ENCODE results near the gene KIAA1549.

The KIAA1549 gene

GRCh38 chr7:138865843-138866242 lies 115.3 kb downstream of the KIAA1549 start:
- Histone ChIP-seq H3K27ac (no peak overlapping the region), H3K4me3 (no peak overlapping the region), H3K9me3 (ENCODE audit: low read depth, low read length) (no peaks in the 10 kb centered on the region), H3K9ac (ENCODE audit: insufficient read length) (no peak overlapping the region), H3K36me3 (ENCODE audit: insufficient read depth, low read length) (no peaks in the 10 kb centered on the region)
- no peak for TF ChIP-seq FOXP2 (optimal IDR thresholded peaks at IDR 0.05; ENCODE audit: control extremely low read depth, extremely low read length, insufficient read depth)
- no peak for TF ChIP-seq POLR2AphosphoS5 (IDR thresholded peaks at IDR 0.05; ENCODE audit: borderline replicate concordance, low read depth, low read length)
- no peak for TF ChIP-seq EZH2 (IDR thresholded peaks at IDR 0.05)
- no peak for DNase-seq (ENCODE audit: low read depth, low spot score)

DNA sequence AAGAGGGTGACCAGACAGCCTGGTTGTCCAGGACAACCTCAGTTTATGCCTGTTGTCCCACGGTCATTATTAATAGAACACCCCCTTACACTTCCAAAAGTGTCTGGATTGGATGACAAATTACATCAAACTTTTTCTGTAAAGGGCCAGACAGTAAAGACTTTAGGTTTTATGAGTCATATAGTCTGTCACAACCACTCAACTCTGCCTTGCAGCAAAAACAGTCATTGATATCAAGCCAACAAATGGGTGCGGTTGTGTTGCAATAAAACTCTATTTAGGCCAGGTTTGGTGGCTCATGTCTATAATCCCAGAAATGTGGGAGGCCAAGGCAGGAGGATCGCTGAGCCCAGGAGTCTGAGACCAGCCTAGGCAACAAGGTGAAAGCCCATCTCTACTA lies 116.5 kb downstream of the KIAA1549 start:
- H3K36me3 ChIP-seq (ENCODE audit: insufficient read depth, low read length), result no peaks in the 10 kb centered on the region
- DNase-seq (ENCODE audit: low read depth, low spot score), result no peak
- TF ChIP-seq EZH2 (IDR thresholded peaks at IDR 0.05), result no peak
- no peak for TF ChIP-seq POLR2AphosphoS5 (IDR thresholded peaks at IDR 0.05; ENCODE audit: borderline replicate concordance, low read depth, low read length)
- TF ChIP-seq FOXP2 (optimal IDR thresholded peaks at IDR 0.05; ENCODE audit: control extremely low read depth, extremely low read length, insufficient read depth), result no peak
- no peak overlapping the region for H3K9ac ChIP-seq (ENCODE audit: insufficient read length)
- no peak overlapping the region for H3K4me3 ChIP-seq
- H3K9me3 ChIP-seq (ENCODE audit: low read depth, low read length), result no peaks in the 10 kb centered on the region
- no peak overlapping the region for H3K27ac ChIP-seq

DNA sequence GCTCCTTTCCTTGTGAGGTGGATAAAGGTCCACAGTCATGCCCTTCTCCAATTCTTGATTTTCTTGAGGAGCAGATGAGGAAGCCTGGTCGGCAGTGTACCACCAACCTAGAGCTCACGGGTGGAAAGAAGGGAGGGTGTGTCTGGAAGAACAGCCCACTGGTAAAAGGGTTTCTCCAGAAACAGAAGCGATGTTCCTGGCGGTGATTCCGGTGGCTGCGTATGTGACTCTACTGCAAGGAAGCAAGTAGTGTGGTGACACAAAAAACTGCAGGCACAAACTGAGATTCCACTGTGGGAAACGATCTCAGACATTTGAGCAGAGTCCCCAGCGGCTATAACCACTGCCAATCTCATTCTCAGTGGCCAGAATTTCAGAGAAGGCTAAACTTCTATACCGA lies 117.3 kb downstream of the KIAA1549 start:
- no peaks in the 10 kb centered on the region for H3K9me3 ChIP-seq (ENCODE audit: low read depth, low read length)
- H3K36me3 ChIP-seq (ENCODE audit: insufficient read depth, low read length), result no peaks in the 10 kb centered on the region
- no peak for TF ChIP-seq FOXP2 (optimal IDR thresholded peaks at IDR 0.05; ENCODE audit: control extremely low read depth, extremely low read length, insufficient read depth)
- no peak for TF ChIP-seq EZH2 (IDR thresholded peaks at IDR 0.05)
- no peak for TF ChIP-seq POLR2AphosphoS5 (IDR thresholded peaks at IDR 0.05; ENCODE audit: borderline replicate concordance, low read depth, low read length)
- no peak for DNase-seq (ENCODE audit: low read depth, low spot score)
- no peak overlapping the region for H3K27ac ChIP-seq
- no peak overlapping the region for H3K9ac ChIP-seq (ENCODE audit: insufficient read length)
- no peak overlapping the region for H3K4me3 ChIP-seq

DNA sequence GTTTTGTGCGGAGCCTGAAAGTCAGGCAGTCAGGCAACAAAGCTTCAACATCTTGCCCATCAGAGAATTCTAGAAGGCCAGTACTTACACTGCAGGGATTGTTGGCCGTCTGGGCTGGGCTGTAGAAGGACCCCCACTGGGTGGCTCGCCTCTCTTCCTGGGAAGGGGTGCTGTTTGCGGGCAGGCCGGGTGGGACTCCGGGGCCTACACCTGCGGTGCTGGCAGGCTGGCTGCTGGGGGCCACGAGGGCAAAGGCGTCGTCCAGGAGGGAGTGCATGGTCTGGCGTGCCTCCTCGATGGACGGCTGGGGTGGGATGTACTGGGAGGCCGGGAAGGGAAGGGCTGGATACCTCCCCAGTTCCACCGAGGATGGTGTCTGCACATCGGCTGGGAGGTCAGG lies 120.1 kb downstream of the KIAA1549 start:
- Histone ChIP-seq H3K9ac (ENCODE audit: insufficient read length) (no peak overlapping the region), H3K27ac (no peak overlapping the region), H3K36me3 (ENCODE audit: insufficient read depth, low read length) (no peaks in the 10 kb centered on the region), H3K4me3 (no peak overlapping the region), H3K9me3 (ENCODE audit: low read depth, low read length) (no peaks in the 10 kb centered on the region)
- DNase-seq (ENCODE audit: low read depth, low spot score), result no peak
- TF ChIP-seq POLR2AphosphoS5 (IDR thresholded peaks at IDR 0.05; ENCODE audit: borderline replicate concordance, low read depth, low read length) (no peak), EZH2 (IDR thresholded peaks at IDR 0.05) (no peak), FOXP2 (optimal IDR thresholded peaks at IDR 0.05; ENCODE audit: control extremely low read depth, extremely low read length, insufficient read depth) (no peak)

DNA sequence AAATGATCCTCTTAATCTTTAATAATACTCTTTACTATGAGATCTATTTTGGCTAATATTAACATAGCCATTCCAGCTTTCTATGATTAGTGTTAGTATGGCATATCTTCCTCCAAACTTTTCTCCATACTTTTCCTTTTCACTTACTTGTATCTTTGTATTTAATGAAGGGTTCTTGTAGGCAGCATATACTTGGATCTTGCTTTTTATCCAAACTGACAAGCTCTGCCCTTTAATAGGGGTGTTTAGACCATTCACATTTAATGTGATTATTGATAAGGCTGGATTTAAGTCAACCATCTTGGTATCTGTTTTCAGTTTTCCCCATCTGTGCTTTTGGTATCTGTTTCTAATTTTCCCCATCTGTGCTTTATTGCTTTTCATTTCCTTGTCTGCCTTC lies 123.5 kb downstream of the KIAA1549 start:
- Histone ChIP-seq H3K27ac (no peak overlapping the region), H3K9ac (ENCODE audit: insufficient read length) (no peak overlapping the region), H3K9me3 (ENCODE audit: low read depth, low read length) (no peaks in the 10 kb centered on the region), H3K4me3 (no peak overlapping the region), H3K36me3 (ENCODE audit: insufficient read depth, low read length) (no peaks in the 10 kb centered on the region)
- no peak for DNase-seq (ENCODE audit: low read depth, low spot score)
- TF ChIP-seq EZH2 (IDR thresholded peaks at IDR 0.05), result no peak
- no peak for TF ChIP-seq FOXP2 (optimal IDR thresholded peaks at IDR 0.05; ENCODE audit: control extremely low read depth, extremely low read length, insufficient read depth)
- TF ChIP-seq POLR2AphosphoS5 (IDR thresholded peaks at IDR 0.05; ENCODE audit: borderline replicate concordance, low read depth, low read length), result no peak

- no peak overlapping the region for H3K9ac ChIP-seq (ENCODE audit: insufficient read length)
- TF ChIP-seq POLR2AphosphoS5 (IDR thresholded peaks at IDR 0.05; ENCODE audit: borderline replicate concordance, low read depth, low read length) (no peak), FOXP2 (optimal IDR thresholded peaks at IDR 0.05; ENCODE audit: control extremely low read depth, extremely low read length, insufficient read depth) (no peak), EZH2 (IDR thresholded peaks at IDR 0.05) (no peak)
- no peaks in the 10 kb centered on the region for H3K9me3 ChIP-seq (ENCODE audit: low read depth, low read length)
- DNase-seq (ENCODE audit: low read depth, low spot score), result no peak
- no peaks in the 10 kb centered on the region for H3K36me3 ChIP-seq (ENCODE audit: insufficient read depth, low read length)
- H3K27ac ChIP-seq, result no peak overlapping the region
- no peak overlapping the region for H3K4me3 ChIP-seq
These were observed 127.0 kb downstream of the KIAA1549 start for GRCh38 chr7:138854115-138854645.

DNA sequence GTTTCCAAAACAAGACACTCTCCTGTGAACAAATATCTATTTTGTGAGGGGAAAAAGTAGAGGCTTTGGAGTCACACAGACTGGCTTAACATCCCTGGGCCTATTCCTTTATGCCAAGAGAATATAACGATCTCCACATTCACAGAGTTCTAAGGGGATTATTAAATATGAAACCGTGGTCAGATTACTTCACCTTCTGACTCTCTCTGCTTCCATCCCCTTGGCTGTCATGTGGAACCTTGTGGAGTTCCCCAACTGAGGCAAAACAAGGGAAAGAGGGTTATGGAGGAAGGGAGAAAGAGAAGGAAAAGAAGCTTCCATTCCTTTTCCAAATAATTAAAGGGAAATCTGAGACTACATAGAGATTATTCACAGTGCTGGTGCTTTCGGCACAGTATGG lies 127.7 kb downstream of the KIAA1549 start:
- no peaks in the 10 kb centered on the region for H3K9me3 ChIP-seq (ENCODE audit: low read depth, low read length)
- no peak overlapping the region for H3K9ac ChIP-seq (ENCODE audit: insufficient read length)
- no peak overlapping the region for H3K27ac ChIP-seq
- no peak overlapping the region for H3K4me3 ChIP-seq
- H3K36me3 ChIP-seq (ENCODE audit: insufficient read depth, low read length), result no peaks in the 10 kb centered on the region
- TF ChIP-seq EZH2 (IDR thresholded peaks at IDR 0.05) (no peak), POLR2AphosphoS5 (IDR thresholded peaks at IDR 0.05; ENCODE audit: borderline replicate concordance, low read depth, low read length) (no peak), FOXP2 (optimal IDR thresholded peaks at IDR 0.05; ENCODE audit: control extremely low read depth, extremely low read length, insufficient read depth) (no peak)
- DNase-seq (ENCODE audit: low read depth, low spot score), result no peak

DNA sequence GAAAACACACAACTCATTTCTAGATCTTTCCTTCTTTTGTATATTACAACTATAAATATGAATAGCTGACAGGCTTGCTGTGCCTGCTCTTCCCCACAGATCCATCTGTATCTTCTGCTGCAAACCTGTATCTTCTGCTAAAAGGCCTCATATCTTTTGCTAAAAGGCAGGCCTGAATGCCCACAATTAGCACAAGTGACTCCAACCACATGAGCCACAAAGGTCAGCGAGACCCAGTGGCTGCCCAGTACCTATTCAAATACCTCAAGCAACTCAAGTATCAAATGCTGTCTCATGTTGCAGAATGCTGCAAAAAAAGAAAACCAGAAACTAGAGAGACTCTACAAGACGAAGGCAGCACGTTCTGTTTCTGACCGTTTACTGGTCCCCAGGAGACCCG lies 128.7 kb downstream of the KIAA1549 start:
- Histone ChIP-seq H3K9me3 (ENCODE audit: low read depth, low read length) (no peaks in the 10 kb centered on the region), H3K9ac (ENCODE audit: insufficient read length) (no peak overlapping the region), H3K27ac (no peak overlapping the region), H3K4me3 (no peak overlapping the region), H3K36me3 (ENCODE audit: insufficient read depth, low read length) (no peaks in the 10 kb centered on the region)
- no peak for DNase-seq (ENCODE audit: low read depth, low spot score)
- no peak for TF ChIP-seq EZH2 (IDR thresholded peaks at IDR 0.05)
- TF ChIP-seq FOXP2 (optimal IDR thresholded peaks at IDR 0.05; ENCODE audit: control extremely low read depth, extremely low read length, insufficient read depth), result no peak
- TF ChIP-seq POLR2AphosphoS5 (IDR thresholded peaks at IDR 0.05; ENCODE audit: borderline replicate concordance, low read depth, low read length), result no peak

DNA sequence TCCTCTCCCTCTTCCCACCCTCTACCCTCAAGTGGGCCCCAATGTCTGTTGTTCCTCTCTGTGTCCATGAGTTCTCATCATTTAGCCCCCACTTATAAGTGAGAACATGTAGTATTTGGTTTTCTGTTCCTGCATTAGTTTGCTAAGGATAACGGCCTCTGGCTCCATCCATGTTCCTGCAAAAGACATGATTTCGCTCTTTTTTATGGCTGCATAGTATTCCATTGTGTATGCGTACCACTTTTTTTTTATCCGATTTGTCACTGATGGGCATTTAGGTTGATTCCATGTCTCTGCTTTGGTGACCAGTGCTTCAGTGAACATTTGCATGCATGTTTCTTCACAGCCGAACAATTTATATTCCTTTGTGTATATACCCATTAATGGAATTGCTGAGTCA lies 131.5 kb downstream of the KIAA1549 start:
- H3K9me3 ChIP-seq (ENCODE audit: low read depth, low read length), result no peaks in the 10 kb centered on the region
- H3K4me3 ChIP-seq, result no peak overlapping the region
- no peaks in the 10 kb centered on the region for H3K36me3 ChIP-seq (ENCODE audit: insufficient read depth, low read length)
- no peak overlapping the region for H3K27ac ChIP-seq
- H3K9ac ChIP-seq (ENCODE audit: insufficient read length), result no peak overlapping the region
- TF ChIP-seq POLR2AphosphoS5 (IDR thresholded peaks at IDR 0.05; ENCODE audit: borderline replicate concordance, low read depth, low read length) (no peak), FOXP2 (optimal IDR thresholded peaks at IDR 0.05; ENCODE audit: control extremely low read depth, extremely low read length, insufficient read depth) (no peak), EZH2 (IDR thresholded peaks at IDR 0.05) (no peak)
- DNase-seq (ENCODE audit: low read depth, low spot score), result no peak
